Stimulated activated CD4-positive, alpha-beta T cell treated with anti-CD3 and anti-CD28 coated beads, Interleukin-12 subunit alpha, Interleukin-12 subunit beta, amount 100 ng/mL, for 48 hours (primary cell): Measurements from ENCODE around the gene SLC12A3.

Experiments
- DNase-seq, 3 donors: peaks; one replicate each; pipeline ENCODE4 v3.0.0-alpha.2; 2020; ENCODE audit warnings: low read depth in 2 of 3, low spot score in 1 of 3

The SLC12A3 gene

DNA sequence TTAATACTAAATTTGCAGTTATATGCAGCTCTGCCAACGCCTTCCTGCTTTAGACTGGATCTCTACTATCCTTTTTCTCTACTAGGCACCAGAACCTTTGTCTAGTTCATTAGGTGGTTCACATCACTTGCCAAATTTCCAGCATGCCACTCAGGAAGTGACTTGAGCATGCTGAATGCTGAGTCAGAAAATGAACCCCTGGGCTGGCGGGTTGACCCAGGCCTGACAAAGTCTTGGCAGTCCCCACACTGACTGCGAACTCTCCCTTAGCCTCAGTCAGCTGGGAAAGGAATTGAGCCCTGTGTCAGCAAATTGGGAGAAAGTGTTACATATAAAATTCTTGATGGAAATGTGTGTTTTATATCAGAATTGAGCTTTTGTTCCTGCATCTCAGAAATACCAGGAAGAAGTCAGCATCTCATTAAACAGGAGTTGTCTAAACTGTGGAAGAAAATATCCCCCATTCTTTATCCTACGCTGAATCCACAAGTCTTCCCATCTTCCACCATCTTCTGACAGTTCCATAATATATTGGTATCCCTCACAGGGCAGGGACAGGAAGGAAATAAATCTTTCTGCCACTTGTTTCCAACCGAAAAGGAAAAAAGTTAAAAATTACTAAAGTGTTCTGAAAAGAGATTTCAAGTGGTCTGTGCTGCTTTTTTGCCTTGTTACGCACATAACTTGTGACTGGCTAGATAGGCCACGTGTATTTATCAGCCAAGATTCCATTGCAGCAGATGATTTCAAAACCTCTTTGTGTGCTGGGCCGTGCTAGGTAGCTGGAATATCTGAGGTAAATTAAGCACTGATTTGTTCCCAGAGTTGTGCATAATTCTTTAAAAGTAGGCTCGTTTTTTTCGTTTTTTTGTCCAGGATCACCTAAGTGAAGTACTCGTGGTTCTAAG, 16.7 kb upstream of the SLC12A3 start:
- DNase-seq = no peak

DNA sequence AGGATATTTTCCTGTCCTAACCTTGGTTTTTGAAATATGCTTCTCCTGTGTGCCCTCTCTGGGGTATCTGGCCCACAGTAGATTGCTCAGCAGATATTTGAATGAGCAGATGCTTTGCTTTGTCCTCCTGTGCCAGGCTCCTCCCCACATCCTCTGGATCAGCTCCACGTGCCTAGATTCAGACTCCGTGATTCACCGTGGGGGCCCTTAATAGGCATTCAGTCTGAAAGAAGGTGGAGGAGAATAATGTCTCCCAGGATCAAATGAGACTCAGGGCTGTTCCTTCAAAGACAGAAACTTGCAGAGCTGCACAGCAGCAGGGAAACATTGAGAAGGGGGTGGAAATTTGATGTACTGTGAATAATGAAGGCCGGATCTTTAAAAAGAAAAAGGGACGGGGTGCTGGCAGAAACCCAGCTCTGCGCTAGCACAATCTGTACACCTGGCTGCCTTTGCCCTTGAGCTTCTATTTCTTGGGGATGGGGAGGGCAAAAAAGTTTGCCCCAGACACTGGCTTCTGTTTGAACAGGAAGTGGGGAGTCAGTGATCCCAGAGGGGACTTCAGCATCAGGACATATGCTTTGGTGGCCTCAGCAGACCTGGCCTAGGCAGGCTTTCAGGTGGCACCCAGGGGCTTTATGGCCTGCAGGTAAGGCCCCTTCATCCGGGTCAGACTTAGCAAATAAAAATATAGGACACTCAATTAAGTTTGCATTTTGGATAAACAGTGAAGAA, 15.9 kb upstream of the SLC12A3 start:
- DNase-seq = no peak

DNA sequence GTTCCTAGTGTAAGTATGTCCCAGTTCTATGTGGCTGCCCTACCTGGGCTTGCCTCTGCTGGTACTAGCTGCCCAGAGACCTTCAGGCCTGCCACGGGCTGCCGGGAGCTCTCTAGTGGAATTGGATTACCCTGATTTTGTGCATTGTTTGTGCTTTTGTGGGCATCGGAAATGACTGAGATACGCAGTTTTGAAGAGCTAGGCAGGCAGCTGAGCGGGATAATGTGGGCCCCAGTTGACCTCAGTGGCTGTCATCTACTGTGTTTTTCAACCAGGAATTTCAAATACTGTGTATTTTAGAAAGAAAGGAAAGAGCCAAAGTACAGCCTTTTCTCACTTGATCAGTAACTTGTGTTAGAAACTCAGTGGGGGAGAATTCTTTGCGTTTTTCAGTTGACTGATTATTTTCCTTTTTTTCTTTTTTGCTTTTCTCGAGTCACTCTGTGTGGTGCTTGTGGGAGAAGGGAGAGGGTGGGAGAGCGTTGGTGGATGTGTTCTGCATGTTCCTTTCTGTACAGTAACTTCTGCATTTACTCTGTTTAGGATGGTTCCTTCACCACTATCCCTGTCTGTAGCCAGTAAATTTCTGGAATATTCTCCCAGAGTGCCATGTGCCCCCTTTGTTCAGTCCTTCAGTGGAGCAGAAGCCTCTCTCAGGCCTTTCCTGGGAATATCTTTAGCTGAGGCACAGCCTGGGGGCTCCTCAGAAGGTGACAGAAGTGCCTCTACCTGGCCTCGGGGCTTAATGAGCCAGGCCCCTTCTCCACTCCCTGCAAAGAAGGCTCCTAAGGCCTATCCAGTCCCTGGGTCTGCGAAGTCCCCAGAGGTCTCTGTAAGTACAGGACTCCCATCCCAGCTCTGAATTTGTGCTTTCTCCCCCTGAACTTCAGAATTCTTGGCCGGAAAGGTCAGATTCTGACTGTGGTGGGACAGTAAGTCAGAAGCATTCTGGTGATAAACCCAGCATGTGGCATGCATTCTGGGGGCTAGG, 15.0 kb upstream of the SLC12A3 start:
- DNase-seq = no peak

DNA sequence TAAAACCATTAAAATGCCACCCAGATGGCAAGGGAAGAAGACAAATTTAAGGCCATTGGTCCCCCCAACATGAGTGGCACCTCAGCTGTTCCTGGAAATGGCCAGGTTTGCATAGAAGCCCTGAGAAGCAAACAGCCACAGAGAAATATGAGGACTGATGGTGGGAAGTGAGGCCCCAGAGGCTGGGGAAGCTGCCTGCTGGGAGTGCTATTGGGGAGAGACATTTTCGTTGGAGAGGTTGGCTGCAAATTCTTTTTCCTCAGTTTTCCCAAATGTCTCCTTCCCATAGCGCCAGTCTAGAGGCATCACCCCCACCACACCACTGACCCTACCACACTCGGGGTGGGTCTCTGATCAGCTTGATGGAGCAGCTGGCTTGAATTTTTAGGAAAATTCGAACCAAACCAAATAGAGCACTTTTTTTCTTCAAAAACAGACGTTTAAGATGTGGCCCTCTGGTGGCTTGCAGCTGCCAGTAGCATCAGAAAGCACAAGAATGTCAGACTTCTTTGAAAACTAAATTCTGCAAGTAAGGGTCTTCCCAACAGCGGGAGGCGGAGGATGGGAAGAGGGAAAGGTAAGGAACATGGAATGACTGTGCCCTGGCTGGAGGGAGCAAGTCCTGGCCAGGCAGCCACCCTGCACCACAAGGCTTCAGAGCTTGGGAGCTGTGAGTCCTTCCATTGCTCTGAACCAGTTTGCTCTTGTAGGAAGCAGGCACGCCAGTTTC, 13.2 kb upstream of the SLC12A3 start:
- DNase-seq = no peak

DNA sequence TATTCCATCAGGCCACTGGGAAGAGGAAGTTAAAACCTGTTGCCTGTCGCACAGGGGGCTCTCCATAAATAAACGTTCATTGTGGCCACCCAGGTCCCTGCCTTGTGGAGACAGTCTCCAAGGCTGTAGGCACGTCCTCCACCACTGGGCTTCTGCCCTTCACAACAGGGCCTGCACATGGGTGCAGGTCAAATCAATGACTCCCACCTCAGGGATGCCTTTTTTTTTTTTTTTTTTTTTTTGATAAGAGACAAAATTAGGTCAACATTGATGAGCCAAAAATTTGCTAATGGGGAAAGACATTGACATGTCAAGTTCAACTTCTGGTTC, 12.6 kb upstream of the SLC12A3 start:
- no peak for DNase-seq

DNA sequence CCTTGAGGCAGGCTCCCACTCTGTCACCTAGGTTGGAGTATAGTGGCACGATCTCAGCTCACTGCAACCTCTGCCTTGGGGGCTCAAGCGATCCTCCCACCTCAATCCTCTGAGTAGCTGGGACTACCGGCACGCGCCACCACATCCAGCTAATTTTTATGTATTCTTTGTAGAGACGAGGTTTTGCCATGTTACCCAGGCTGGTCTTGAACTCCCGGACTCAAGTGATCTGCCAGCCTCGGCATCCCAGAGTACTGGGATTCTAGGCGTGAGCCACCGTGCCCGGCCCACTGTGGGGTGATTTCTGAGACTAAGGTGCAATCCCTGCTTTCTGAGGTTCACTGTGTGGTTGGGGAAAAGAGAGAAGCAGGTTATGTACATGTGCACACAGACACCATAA, 12.0 kb upstream of the SLC12A3 start:
- DNase-seq = no peak

DNA sequence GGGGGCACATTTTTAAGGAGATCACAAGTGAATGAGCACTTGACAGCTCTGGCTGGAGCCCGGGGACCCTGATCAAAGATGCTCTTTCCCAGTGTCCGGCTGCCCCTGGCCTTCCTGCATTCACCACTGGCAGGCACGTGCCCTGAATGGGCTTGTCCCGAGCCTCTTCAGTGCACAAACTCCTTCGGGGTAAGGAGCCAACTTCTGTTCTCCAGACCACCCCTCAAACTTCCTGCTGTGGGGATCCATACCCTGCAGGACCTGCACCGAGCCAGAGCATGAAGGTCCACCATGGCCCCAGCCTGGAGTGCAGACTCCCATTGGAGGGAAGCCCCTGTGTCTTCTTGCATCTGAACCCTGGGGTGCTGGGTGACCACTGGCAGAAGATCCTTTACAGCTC, 9.8 kb upstream of the SLC12A3 start:
- no peak for DNase-seq

DNA sequence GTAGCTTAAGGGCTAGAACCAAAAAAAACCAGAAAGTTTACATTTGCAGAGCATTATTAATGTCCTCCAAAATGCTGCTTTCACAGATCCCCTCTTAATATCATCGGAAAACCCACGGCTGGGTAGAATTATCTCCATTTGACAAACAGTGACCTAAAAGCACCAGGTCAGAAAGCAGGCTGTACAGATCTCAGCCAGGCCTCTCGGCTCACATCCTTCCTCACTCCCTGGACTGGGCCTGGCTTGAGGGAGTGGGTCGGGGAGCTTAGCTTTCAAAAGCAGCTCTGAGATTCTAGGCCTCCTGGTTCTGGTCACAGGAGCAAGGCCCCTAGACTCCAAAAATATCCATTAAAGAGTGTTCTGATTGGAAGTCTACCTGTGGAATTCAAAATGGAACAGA, 9.1 kb upstream of the SLC12A3 start:
- no peak for DNase-seq

DNA sequence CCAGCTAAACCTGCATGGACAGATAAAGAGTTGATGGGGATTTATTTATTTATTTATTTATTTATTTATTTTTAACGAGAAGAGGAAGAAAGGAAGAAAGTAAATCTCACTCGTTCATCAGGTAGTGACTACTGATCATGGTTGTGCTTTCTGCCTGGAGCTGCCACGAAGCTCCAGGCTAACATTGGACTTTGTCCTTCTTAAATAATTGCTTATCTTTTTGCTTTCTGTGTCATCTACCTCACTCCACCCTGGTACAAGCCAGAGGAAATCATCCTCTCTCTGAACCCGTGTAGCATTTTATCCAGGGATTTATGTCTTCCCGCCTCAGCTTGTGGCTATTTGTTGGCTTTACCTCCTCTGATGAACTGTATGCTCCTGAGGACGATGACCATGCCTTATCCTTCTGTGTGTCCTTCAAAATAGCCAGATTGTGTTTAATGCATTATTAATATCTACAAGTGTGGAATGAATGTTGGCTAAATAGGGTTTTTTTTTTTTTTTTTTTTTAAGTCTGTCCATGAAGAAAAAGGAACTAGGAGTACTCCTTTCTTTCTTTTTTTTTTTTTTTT, 8.0 kb upstream of the SLC12A3 start:
- no peak for DNase-seq

DNA sequence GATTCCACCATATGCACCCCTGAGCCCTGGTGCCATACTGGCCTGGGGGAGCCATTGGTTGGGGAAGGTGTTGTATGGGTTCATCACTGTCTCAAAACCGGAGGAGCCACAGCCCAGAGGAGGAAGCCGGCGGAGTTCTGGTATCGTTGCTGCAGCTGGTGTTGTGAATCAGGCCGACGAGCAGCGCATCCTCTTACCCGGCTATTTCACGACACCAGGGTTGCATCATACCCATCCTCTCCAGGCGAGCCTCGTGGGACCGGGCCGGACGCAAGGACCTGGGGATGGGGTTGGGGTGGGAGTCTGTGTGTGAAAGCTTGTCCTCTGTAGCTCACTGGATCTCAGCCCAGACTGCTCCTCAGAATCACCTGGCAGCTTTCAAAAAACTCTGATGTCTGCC, 6.6 kb upstream of the SLC12A3 start:
- DNase-seq = no peak

DNA sequence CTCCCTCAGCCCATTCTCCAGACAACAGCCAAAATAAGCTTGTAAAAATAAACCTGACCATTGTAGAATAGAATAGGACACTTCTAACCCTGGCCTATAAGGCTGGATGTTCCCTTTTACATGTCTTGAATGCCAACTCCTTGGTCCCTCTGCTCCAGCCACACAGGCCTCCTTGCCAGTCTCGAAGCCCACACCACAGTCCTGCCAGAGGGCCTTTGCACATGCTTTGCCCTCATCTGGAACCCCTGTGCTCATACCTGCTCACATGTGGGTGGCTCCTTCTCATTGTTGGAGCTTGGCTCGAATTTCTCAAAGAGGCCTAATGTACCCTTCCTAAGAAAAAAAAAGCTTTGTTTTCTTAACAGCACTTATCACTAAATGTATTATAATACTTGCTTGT, 5.4 kb upstream of the SLC12A3 start:
- DNase-seq = no peak

DNA sequence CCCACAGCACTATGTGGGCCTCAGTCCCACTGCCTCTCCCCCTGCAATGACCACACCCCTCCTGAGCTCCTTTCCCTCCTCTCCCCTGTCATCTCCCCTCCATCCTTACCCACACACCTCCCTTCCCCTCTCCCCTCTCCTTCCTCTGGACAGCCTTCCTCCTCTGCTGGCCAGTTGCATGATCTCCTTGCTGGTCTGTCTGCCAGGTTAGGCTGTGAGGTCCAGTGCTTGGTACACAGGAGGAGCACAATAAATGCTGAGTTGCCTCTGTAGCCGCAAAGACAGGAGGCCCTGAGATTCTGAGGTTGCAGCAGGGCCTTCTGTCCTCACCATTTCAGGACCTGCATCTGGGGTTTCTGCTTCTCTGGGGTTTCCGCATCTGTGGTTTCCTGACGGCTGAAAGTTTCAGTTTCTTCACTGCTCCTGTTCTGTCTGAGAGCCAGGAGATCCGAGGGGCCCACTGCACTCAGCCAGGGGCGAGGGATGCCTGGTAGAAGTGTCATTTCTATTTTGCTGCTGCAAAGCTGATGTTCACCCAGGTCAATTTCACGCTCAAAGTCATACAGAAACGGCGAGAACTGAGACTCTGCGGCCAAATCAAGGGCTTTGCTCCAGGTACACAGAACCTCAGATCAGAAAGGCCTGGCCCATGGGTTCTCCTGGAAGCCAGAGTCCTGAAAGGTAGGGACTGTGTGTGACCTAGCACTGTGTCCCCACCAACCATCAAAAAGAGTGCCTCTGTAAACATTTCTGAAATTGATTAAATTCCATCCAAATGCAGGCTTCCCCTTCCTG, 4.6 kb upstream of the SLC12A3 start:
- peak in 1 of 3 donors; percentile 57 for DNase-seq

DNA sequence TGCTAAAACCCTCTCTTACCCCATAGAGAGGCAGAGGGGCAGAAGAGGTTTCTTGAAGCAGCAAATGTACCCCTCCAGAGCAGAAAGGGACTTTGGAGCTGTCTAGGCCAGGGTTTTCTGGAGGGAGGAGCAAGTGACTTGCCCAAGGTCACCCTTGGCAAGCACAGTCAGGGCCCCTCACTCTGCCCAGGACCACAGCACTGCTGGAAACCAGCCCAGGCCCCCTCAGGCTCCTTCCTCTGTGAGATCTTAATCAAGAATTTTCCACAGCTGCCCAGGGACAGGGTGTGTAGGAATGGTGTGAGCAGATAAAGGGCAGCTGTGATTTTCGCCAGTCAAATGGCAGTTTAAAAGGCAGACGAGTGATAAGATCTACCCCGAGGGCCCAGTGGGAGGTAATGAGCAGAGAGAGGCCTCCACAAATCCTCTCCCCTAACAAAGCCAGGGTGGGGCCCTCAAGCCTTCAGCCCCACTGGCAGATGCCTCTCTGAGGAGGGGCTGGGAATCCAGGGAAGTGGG, 3.9 kb upstream of the SLC12A3 start:
- no peak for DNase-seq

DNA sequence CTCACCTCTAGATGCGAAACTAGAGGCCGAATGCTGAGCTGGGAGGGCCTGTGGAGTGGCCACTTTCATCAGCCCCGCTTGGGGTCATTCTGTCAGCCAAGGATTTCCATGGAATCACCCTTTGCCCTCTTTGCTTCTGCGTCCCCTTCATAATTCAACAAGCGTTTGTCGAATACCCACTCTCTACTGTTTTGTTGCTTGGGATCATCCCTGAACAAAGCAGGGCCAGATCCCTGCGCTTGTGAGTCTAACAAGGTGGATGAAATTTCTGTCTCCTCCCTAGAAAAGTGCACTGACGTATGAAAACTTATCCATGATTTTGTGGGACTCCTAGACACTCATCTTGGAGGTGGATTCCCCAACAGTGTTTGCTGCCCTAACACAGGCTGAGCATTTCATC, 3.3 kb upstream of the SLC12A3 start:
- no peak for DNase-seq

DNA sequence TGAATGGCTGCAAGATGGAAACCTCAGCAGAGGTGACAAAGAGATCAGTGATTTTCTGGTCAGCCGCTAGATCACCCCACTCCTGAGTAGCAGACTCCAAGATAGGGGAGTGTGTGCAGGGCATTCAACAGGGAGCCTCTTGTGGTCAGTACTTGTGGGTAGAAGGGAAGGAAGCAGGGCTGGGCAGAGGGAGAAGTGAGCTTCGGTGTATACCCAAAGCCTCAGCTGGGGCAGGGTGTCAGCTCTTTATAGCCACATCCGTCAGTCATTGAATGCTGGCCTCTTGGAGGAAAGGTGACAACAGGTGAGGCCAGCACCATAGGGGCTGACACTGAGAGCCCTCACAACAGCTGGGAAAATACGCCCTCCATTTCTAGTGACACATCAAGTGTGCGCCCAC, 2.2 kb upstream of the SLC12A3 start:
- DNase-seq = no peak

DNA sequence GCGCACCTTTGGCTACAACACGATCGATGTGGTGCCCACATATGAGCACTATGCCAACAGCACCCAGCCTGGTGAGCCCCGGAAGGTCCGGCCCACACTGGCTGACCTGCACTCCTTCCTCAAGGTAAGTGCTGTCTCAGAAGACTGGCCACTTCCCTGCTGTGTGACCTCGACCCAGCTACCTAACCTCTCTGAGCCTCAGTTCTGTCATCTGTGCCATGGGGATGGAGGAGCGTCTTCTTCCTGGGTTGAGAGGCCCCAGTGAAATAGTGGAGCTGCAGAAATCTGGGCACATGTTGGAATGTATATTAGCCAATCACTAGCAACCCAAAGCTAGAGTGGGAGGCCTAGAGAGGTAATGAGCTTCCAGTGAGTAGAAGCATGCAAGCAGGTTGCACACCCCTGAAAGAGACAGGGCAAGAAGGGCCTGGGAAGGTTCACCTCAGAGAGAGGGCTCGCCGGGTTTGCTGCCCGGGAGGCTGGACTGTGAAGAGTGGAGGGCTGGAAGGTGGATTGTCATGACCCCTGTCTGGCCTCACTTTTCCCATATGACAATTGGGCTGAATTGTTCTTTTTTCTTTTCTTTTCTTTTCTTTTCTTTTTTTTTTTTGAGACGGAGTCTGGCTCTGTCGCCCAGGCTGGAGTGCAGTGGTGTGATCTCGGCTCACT, 521 bp downstream of the SLC12A3 start:
- no peak for DNase-seq

DNA sequence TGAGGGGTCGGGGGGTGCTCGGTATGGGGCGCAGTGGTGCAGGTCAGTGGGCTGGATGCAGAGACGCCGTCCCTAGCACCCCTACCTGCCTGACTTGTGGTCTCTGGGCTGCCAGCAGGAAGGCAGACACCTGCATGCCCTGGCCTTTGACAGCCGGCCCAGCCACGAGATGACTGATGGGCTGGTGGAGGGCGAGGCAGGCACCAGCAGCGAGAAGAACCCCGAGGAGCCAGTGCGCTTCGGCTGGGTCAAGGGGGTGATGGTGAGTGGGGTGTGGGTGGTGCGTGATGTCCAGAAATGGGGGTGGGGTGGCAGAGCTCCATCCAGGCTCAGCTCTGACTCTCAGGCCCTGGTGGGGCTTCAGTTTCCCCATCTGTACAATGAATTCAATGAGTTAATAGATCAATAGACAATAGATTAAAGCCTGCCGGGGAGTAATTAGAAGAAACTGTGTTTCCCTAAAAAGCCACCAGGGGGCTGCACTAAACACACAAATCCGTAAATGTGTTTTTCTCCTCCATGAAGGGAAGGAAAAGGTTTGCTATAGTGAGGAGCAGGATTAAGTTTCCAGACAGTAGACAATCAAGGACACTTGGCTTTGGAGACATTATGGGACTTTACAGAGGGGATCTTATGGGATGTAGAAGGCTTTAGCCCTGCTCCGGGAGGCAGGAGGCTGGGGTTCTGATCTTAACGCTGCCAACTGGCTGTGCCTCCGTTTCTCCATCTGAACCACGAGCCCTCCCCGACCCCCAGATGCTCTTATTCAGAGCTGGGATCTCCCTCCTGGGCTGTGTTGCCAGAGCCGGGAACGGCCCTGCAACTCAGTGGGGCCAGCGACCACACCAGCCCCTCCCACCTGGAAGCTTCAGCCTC, 2.2 kb downstream of the SLC12A3 start:
- DNase-seq = peak in 1 of 3 donors; percentile 63

DNA sequence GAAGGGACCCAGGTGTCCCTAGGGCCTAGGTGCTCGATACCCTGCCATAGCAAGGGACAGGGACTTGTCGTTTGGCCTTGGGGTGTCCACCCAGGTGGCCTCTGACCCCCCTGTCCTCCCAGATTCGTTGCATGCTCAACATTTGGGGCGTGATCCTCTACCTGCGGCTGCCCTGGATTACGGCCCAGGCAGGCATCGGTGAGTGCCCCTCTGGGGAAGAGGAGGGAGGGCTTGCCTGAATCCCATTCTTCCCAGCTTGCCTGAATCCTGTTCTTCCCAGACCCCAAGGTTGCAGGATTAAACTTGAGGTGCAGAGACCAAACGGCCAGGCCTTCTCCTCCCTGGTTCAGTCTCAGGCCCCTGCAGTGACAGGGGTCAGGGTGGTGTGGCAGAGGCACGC, 3.2 kb downstream of the SLC12A3 start:
- DNase-seq = no peak
